HUES48 (cell line): ENCODE data around the gene AGPAT3.

Source experiments
- H3K27ac ChIP-seq: one replicate; pipeline ENCODE4 v1.7.0; 2013; ENCODE audit warnings: low read depth, low read length, inconsistent platforms
- H3K27me3 ChIP-seq: 2 replicates; pipeline ENCODE4 v1.6.1; 2013; ENCODE audit warnings: mild to moderate bottlenecking, low read length; ENCODE audit not compliant: control insufficient read depth, insufficient read depth
- H3K36me3 ChIP-seq: 2 replicates; pipeline ENCODE4 v1.6.1; 2013; ENCODE audit warnings: low read length; ENCODE audit not compliant: control insufficient read depth, insufficient read depth
- H3K4me1 ChIP-seq: 2 replicates; pipeline ENCODE4 v1.6.1; 2013; ENCODE audit warnings: mild to moderate bottlenecking, low read length; ENCODE audit not compliant: control insufficient read depth, insufficient read depth
- H3K4me3 ChIP-seq: 2 replicates; pipeline ENCODE4 v1.5.1; 2013; ENCODE audit warnings: mild to moderate bottlenecking, low read depth, low read length
- H3K9ac ChIP-seq: 2 replicates; pipeline ENCODE4 v1.6.1; 2013; ENCODE audit warnings: mild to moderate bottlenecking, low read depth, low read length, moderate library complexity
- H3K9me3 ChIP-seq: 2 replicates; pipeline ENCODE4 v1.6.1; 2013; ENCODE audit warnings: low read length; ENCODE audit not compliant: control insufficient read depth, insufficient read depth

Gene AGPAT3

DNA sequence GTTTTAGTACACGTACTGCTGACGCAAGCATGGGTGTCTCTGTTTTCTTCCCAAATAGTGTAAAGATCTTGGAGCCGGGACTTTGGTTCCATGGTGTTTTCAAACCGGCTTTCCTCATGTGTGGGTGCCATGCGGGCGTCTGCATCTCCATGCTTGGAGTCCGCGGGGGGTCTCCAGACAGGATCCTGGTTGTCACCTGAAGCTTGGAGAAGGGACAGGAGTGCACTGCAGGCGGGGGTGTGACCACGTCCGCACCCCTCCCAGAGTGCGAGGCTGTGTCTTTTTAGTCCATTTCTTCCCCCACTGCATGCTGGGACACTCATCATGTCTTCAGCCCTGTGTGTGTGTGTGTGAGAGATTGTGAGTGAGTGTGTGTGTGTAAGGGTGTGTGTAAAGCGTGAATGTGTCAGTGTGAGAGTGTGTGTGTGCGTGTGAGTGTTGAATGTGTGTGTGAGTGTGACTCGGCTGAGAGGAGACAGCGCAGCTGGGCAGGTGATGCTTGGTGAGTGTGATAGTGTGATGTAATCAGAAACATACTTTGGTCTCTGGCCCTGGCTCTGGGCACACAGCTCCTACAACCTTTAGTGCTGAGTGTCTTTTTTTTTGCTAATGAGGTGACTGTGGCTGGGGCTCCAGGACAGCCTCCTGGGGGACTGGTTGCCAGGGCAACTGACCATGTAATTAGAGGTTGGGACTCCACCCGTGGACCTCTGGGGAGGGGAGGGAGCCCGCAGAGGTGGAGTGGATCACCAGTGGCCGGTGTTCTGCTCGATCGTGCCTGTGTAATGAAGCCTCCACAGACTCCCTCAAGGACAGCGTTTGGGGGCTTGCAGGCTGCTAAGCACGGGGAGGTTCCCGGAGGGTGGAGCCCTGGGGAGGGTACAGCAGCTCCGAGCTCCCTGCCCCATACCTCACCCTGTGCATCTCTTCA, 55.1 kb downstream of the AGPAT3 start:
- no peak overlapping the region for H3K9ac ChIP-seq
- H3K9me3 ChIP-seq, result no peaks in the 10 kb centered on the region
- H3K4me1 ChIP-seq, result peaks cover 27% of the 10 kb centered on the region
- peaks cover 3% of the 10 kb centered on the region; the same call in 1 of the 2 replicates for H3K27me3 ChIP-seq
- H3K36me3 ChIP-seq, result no peaks in the 10 kb centered on the region
- no peak overlapping the region for H3K27ac ChIP-seq
- H3K4me3 ChIP-seq, result no peak overlapping the region

DNA sequence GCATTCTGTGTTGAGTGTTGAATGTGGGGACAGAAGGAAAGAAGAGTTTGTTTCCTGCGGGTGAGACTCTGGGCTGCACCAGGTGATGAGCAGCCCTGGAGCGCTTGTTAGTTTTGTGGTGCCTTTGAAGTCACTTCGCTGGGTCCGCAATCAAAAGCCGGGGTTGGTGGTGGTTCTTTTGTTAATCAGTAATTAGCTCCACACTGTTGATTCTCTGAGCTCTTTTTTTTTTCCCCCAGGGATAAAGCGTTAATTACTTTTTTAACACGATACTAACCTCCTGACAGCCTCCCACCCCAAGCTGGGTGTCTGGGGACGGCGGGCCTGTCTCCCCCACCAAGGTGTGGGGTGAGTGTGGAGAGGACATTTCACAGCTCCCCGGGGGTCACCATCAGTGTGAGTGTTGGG, 56.6 kb downstream of the AGPAT3 start:
- H3K4me3 ChIP-seq, result no peak overlapping the region
- H3K9me3 ChIP-seq, result no peaks in the 10 kb centered on the region
- no peak overlapping the region for H3K9ac ChIP-seq
- peaks cover 3% of the 10 kb centered on the region; the same call in 1 of the 2 replicates for H3K27me3 ChIP-seq
- peaks cover 30% of the 10 kb centered on the region for H3K4me1 ChIP-seq
- H3K36me3 ChIP-seq, result no peaks in the 10 kb centered on the region
- peak overlapping the region; percentile 71 for H3K27ac ChIP-seq

DNA sequence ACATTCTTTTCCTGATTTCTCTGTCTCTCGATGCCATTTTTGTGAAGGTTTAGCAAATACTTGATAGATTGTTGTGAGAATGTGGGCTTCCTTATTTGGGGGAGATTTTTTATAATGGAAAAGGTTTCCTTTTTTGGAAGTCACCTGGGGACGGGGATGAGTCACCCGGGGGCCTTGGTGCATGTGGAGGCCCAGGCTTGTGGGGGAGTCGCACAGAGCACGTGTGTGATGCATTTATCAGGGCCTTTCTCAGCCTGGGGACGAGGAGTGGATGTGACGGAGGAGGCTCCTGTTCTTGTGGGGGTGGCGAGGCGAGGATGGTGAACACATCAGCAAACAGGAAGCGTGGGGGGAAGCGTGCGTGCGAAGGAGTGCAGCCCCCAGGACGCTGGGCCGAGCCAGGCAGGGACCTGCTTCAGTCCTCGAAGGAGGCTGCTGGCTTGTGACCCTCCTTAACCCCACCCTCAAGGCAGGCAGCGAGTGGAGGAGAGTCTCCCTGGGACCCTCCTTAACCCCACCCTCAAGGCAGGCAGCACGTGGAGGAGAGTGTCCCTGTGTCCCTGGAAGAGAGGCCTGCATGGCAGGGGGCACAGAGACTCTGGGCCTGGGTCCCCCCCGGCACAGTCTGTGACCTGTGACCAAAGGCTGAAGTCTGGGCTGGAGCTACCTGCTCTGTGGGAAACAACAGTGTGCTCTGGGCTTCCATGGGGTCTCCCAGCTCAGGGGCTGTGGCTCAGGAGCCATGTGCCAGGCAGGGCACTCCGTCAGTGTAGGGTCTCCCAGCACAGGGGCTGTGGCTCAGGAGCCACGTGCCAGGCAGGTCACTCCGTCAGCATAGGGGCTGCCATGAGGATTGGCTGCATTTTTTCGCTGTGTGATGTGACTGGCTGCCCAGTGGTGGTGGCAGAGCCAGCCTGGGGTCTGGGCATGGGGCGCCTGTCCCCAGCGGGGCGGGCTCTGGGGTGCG, 57.2 kb downstream of the AGPAT3 start:
- no peak overlapping the region for H3K4me3 ChIP-seq
- peaks cover 30% of the 10 kb centered on the region for H3K4me1 ChIP-seq
- H3K27ac ChIP-seq, result peak overlapping the region; percentile 71
- H3K36me3 ChIP-seq, result no peaks in the 10 kb centered on the region
- no peak overlapping the region for H3K9ac ChIP-seq
- no peaks in the 10 kb centered on the region for H3K9me3 ChIP-seq
- H3K27me3 ChIP-seq, result peaks cover 3% of the 10 kb centered on the region; the same call in 1 of the 2 replicates

DNA sequence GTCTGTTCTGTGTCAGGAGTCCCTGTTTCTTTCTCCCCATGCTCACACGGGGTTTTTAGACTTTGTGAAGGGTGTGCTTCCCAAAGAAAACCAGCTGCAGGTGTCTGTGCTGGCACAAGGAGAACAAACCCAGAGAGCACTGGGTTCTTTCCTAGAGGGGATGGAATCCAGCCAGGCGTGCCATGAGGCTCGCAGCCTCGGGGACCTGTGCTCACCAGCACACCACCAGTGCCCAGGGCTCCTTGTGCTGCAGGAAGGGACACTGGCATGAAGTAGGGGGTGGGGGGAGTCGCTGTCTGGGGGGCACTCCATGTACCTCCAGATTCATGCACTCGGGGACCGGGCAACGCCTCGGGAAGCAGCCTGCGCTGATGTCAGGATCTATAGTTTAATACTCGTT, 57.9 kb downstream of the AGPAT3 start:
- Histone ChIP-seq H3K27ac (no peak overlapping the region), H3K9me3 (no peaks in the 10 kb centered on the region), H3K4me3 (no peak overlapping the region), H3K36me3 (no peaks in the 10 kb centered on the region), H3K4me1 (peaks cover 30% of the 10 kb centered on the region), H3K27me3 (peaks cover 3% of the 10 kb centered on the region; the same call in 1 of the 2 replicates), H3K9ac (no peak overlapping the region)

DNA sequence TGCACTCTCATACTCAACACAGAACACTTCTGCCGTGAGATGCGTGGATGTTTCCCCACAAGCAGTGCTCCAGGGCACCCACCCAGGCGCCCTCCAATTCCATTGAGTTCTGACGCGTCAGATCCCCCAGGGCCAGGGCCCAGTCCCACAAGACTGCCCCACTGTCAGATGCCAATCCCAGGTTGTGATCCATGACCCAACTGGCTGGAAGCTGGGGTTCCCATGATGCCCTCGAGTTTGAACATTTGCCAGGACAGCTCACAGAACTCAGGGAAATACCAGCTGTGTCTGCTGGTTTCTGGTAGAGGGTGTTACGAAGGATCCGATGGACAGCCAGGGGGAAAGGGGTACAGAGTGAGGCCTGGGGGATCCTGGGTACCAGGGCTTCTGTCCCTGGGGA, 58.4 kb downstream of the AGPAT3 start:
- Histone ChIP-seq H3K9me3 (no peaks in the 10 kb centered on the region), H3K4me3 (no peak overlapping the region), H3K36me3 (no peaks in the 10 kb centered on the region), H3K27me3 (peaks cover 3% of the 10 kb centered on the region; the same call in 1 of the 2 replicates), H3K4me1 (peaks cover 30% of the 10 kb centered on the region), H3K27ac (no peak overlapping the region), H3K9ac (no peak overlapping the region)

DNA sequence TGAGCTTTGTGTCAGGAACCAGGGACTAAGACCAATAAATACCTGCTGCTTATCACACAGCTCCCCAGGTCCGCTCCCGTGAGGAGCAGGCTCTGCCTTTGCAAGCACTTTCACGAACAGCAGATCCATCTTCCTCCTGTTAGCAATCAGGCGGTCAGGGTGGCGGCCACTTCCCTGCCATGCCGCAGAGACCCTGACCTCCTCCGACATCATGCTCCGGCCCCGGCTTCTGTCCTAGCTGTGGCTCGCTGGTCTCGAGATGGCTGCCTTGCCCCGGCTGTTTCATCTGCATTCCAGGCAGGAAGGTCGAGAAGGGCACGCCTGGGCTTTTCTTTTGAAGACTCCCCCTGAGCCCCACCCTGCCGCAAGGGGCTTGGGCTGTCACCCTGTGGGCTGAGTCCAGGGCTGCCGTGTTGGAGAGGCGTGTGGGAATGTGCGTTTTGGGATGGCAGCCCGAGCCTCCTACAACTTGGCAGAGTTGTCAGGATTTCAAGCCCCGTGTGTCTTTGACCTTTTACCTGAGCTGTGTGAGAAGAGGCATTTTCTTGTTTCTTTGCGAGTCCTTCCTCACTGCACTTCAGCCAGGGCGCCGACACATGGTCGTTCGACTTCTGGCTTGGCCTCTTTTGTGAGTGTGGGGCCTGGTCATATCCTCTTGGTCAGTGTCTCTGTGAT, 59.5 kb downstream of the AGPAT3 start:
- Histone ChIP-seq H3K4me1 (peaks cover 30% of the 10 kb centered on the region), H3K4me3 (no peak overlapping the region), H3K27me3 (peaks cover 3% of the 10 kb centered on the region; the same call in 1 of the 2 replicates), H3K9ac (no peak overlapping the region), H3K9me3 (no peaks in the 10 kb centered on the region), H3K36me3 (no peaks in the 10 kb centered on the region), H3K27ac (no peak overlapping the region)

DNA sequence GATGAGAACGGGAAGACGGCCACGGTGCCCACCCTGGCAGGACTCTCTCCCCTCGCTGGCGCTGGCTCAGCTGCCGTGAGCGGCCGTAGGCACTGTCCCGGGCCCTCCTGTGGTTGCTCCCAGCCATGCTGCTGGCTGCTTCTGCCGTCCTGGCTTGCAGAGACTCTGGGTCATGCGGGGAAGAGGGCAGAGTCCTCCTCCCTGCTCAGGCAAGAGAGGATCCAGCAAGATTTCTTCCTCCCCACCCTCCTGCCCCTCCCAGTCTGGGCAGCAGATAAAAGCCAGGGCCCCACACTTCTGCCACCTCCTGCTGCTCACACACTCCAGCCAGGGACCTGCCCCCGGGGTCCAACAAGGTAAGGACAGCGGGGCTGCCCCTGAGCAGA, 60.1 kb downstream of the AGPAT3 start:
- Histone ChIP-seq H3K4me1 (peaks cover 27% of the 10 kb centered on the region), H3K4me3 (no peak overlapping the region), H3K9ac (no peak overlapping the region), H3K9me3 (no peaks in the 10 kb centered on the region), H3K36me3 (no peaks in the 10 kb centered on the region), H3K27me3 (peaks cover 3% of the 10 kb centered on the region; the same call in 1 of the 2 replicates), H3K27ac (no peak overlapping the region)

DNA sequence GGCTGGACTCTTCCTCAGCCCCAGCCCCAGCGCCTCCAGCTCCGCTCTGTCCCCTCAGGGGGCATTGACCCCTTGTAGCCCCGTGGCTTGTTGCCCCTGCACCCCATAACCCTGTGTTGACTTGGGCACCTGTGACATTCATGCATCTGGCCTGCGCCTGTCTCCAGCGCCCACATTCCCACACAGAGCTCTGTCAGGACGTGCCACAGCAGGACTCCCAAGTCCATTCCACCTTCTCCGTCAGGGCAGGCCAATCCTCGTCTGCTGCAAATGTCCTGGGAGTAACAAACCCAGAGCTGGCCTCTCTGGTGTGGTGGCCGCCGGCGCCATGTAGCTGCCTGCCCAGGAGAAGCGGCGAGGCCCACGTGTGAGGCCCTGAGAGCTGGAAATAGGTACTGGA, 60.6 kb downstream of the AGPAT3 start:
- Histone ChIP-seq H3K9ac (no peak overlapping the region), H3K36me3 (no peaks in the 10 kb centered on the region), H3K4me1 (peaks cover 23% of the 10 kb centered on the region), H3K4me3 (no peak overlapping the region), H3K27ac (no peak overlapping the region), H3K27me3 (peaks cover 3% of the 10 kb centered on the region; the same call in 1 of the 2 replicates), H3K9me3 (no peaks in the 10 kb centered on the region)

DNA sequence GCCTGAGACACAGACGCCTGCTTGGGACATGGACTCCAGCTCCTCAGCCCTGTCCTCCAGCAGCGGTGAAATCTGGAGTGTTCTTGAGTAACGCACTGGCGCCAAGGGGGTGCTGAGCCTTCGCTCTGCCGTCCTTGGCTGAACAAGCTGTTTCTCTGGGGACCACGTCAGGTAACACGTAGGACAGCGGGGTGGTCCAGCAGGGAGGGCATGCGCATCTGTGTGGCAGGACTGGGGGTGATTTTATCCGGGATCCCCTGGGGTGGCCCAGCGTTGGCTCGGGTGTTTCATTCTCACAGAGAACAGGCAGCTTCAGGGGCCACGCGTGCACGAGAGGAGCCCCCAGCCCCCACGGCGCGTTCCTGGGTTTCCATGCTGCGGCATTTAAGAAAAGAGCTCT, 61.2 kb downstream of the AGPAT3 start:
- Histone ChIP-seq H3K27me3 (peaks cover 3% of the 10 kb centered on the region; the same call in 1 of the 2 replicates), H3K36me3 (no peaks in the 10 kb centered on the region), H3K9me3 (no peaks in the 10 kb centered on the region), H3K4me3 (no peak overlapping the region), H3K9ac (no peak overlapping the region), H3K27ac (no peak overlapping the region), H3K4me1 (peaks cover 22% of the 10 kb centered on the region)

DNA sequence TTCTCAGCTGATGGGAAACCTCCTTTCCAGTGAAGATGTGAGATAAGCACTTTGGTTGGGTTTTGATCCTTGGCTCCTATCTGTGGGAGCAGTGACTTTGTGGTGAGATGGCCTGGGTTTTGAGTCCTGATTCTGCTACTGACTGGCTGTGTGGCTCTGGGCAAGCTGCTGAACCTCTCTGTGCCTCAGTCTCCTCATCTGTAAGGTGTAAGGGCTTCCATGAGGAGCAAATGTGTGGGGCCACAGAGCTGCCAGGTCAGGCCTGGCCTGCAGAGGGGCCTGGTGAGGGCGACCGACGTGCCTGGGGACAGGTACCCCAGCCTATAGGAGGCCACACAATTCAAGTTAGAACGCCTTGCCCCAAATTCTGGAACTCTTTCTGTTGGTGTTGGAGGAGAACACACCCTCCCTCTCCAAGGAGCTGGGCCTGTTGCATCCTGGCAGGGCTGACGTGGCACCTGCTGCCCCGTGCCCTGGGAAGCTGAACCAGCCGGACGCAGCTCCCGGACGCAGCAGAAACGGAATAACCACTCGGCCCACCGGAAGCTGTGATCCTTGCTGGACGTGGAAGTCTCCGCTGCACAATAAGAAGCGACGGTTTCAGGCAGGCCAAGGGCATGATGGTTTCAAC, 62.7 kb downstream of the AGPAT3 start:
- H3K27ac ChIP-seq, result no peak overlapping the region
- no peak overlapping the region for H3K4me3 ChIP-seq
- peaks cover 8% of the 10 kb centered on the region; the same call in 1 of the 2 replicates for H3K4me1 ChIP-seq
- H3K9ac ChIP-seq, result no peak overlapping the region
- H3K9me3 ChIP-seq, result no peaks in the 10 kb centered on the region
- no peaks in the 10 kb centered on the region for H3K27me3 ChIP-seq
- H3K36me3 ChIP-seq, result no peaks in the 10 kb centered on the region
